Sigmoid colon (tissue), 7 donors: Measurements from ENCODE around the gene MEOX2. TPM values are rescaled to one million over a fixed set of nuclear protein-coding genes. Genes with fewer than 3 reads are reported as not detected.

Experiments
- DNase-seq: peaks from one replicate; pipeline ENCODE4 v3.0.0-alpha.2; 2019
- H3K27ac ChIP-seq, 4 donors: fragments of 200-600 bp; sonication (generic); one replicate each; pipeline ENCODE4 v1.5.1; 2016 to 2019; ENCODE audit warnings: mild to moderate bottlenecking in 1 of 4
- H3K27me3 ChIP-seq, 3 donors: fragments of 200-600 bp; sonication (generic); one replicate each; pipeline ENCODE4 v1.5.1; 2019; ENCODE audit warnings: mild to moderate bottlenecking in 1 of 3
- H3K36me3 ChIP-seq, 4 donors: fragments of 200-600 bp; sonication (generic); one replicate each; pipeline ENCODE4 v1.5.1; 2016 to 2019
- H3K4me1 ChIP-seq, 4 donors: fragments of 200-600 bp; sonication (generic); one replicate each; pipeline ENCODE4 v1.5.1; 2017 to 2019
- H3K4me3 ChIP-seq, 4 donors: fragments of 200-600 bp; sonication (generic); one replicate each; pipeline ENCODE4 v1.5.1; 2017 to 2019; ENCODE audit warnings: mild to moderate bottlenecking in 2 of 4, moderate library complexity in 1 of 4
- H3K9me3 ChIP-seq, 4 donors: fragments of 200-600 bp in 3 of 4; sonication (generic) in 3 of 4; one replicate each; pipeline versions ENCODE4 v1.5.1 to v1.6.1; 2013 to 2019
- EP300 ChIP-seq, 4 donors: sonication (generic); formaldehyde crosslinking; IDR thresholded peaks; one replicate each; pipeline ENCODE4 v1.6.1; 2017; ENCODE audit warnings: antibody characterized with exemption in 4 of 4
- POLR2A ChIP-seq, 2 donors: fragments of 450-650 bp; IDR thresholded peaks; one replicate each; pipeline ENCODE4 v1.6.1; 2016; ENCODE audit warnings: antibody characterized with exemption in 2 of 2, mild to moderate bottlenecking in 2 of 2, moderate library complexity in 2 of 2
- POLR2AphosphoS5 ChIP-seq, 4 donors: sonication (generic); formaldehyde crosslinking; IDR thresholded peaks; one replicate each; pipeline ENCODE4 v1.6.1; 2017; ENCODE audit warnings: antibody characterized with exemption in 4 of 4
- WGBS, 2 donors: extraction: QIAGEN DNeasy Blood & Tissue Kit; methylation state at CpG; one replicate each; pipeline ENCODE4 v1.1.7; 2013; 5-methylcytosine and 5-hydroxymethylcytosine counted together
- intact Hi-C: fragments of 100-400 bp; cut with DNase I; formaldehyde crosslinking; loops from one replicate; pipeline ENCODE4 v1.15.1; 2023
- polyA plus RNA-seq, 3 donors: library from polyadenylated mRNA; stranded (reverse); fragments of 200-250 nt; gene quantifications; one replicate each; pipeline ENCODE4 v1.2.3, GENCODE V29; 2013
- total RNA-seq, 4 donors: library from RNA; depleted of rRNA; stranded (reverse); fragments of >200 nt; gene quantifications; one replicate each; pipeline ENCODE4 v1.1.0, GENCODE V29; 2016
- TF ChIP-seq, protein P1 (sequence below), 4 experiments: fragments of 450-650 bp in 3 of 4; fragments of 200-600 bp in 1 of 4; IDR thresholded peaks; one replicate each; pipeline ENCODE4 v1.5.1; 2016 to 2019; ENCODE audit warnings: antibody characterized with exemption in 4 of 4, mild to moderate bottlenecking in 3 of 4, moderate library complexity in 2 of 4
- donor health status: healthy with polysubstance abuse.
- donor health status: Bipolar disorder and iron deficiency.
- donor health status: healthy.

MEOX2 gene
- total and polyA plus RNA-seq, 7 donors: 0.23 to 9.7 (median 1.6) TPM

DNA sequence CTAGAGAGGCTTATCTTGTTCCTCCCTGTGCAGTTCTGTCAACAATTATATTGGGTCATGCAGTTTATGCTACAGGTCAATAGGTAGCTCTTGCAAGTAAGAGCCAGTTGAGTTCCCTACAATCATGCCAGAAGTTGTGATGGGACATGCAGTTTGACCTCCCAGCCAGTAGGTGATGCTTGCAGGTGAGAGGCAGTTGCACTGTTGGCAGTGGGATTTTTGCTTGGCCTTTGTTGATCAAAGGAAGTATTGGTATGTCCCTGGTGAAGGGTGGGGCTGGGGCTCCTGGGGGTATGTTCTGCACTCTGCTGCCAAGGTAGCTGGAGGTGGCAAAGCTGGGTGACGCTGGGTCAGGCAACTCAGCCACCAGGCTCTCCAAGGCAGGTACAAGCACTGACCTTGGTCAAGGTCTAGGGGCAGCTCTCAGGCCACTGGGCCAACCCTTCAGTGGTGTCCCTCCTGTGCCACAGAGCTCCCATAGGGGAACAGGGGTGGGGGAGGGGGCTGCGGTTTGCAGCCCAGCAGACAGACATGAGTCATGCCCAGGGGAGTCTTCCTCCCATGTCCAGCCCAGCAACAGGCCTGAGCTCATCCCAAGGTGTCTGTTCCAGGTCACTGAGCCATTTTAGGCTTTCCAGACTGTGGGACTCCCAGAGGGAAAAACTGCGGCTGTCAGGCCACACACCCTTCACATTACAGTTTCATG, 43.3 kb downstream of the MEOX2 start:
- Histone ChIP-seq H3K9me3 (no peaks in the 10 kb centered on the region), H3K4me3 (no peak overlapping the region), H3K4me1 (peaks cover 0 to 21% (median 10%) of the 10 kb centered on the region in 4 donors), H3K36me3 (no peaks in the 10 kb centered on the region), H3K27me3 (no peaks in the 10 kb centered on the region), H3K27ac (no peak overlapping the region)
- TF ChIP-seq, protein P1, sequence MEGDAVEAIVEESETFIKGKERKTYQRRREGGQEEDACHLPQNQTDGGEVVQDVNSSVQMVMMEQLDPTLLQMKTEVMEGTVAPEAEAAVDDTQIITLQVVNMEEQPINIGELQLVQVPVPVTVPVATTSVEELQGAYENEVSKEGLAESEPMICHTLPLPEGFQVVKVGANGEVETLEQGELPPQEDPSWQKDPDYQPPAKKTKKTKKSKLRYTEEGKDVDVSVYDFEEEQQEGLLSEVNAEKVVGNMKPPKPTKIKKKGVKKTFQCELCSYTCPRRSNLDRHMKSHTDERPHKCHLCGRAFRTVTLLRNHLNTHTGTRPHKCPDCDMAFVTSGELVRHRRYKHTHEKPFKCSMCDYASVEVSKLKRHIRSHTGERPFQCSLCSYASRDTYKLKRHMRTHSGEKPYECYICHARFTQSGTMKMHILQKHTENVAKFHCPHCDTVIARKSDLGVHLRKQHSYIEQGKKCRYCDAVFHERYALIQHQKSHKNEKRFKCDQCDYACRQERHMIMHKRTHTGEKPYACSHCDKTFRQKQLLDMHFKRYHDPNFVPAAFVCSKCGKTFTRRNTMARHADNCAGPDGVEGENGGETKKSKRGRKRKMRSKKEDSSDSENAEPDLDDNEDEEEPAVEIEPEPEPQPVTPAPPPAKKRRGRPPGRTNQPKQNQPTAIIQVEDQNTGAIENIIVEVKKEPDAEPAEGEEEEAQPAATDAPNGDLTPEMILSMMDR (IDR thresholded peaks at IDR 0.05): no peak
- DNase-seq: no peak
- intact Hi-C loops: no loop called here
- WGBS, 2 donors: 96 to 98% methylated on average over 3 of the region's 3 CpGs

DNA sequence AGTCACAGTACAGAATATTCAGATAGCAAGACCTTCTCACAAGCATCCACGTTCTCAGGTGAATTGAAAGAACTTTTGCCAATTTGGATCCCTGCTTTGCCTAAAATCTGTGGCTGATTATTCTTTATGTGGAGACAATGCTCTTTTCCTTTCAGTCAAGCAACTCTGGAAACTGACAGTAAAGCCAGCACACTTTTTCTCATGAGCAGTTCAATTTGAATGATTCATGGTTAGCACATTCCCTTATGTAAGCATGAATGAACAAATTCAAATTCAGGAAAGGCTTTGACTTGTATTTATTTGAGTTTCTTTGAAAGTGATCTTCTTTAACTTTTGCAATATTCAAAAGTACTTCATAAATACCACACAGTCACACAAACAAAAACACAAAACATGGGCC, 57.6 kb downstream of the MEOX2 start:
- 77 to 87% methylated on average over 1 of the region's 1 CpG for WGBS, 2 donors
- H3K27ac ChIP-seq: no peak overlapping the region

DNA sequence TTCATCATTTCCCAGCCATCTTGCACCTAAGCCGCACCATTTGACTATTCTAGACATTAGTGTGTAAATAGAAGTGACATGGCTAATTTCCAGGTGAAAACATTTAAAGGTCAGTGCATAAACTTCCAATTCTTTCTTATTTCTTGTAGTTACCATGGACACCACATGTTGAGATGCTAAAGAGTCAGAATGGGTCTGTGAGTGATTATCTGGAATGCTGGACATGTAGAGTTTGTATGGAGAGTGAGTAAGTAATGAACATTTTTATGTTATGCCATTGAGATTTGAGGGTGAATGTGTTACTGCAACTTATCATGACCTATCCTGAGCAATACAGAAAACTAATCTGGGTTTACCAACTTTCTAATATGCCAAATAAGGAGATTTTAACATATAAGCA, 60.4 kb downstream of the MEOX2 start:
- Histone ChIP-seq H3K36me3 (no peaks in the 10 kb centered on the region), H3K9me3 (no peaks in the 10 kb centered on the region), H3K4me3 (no peak overlapping the region), H3K27ac (no peak overlapping the region), H3K27me3 (no peaks in the 10 kb centered on the region), H3K4me1 (peaks cover 0 to 6% (median 0%) of the 10 kb centered on the region in 4 donors)
- WGBS, 2 donors: 96 to 97% methylated on average over 1 of the region's 1 CpG
- intact Hi-C loops: no loop called here
- DNase-seq: no peak
- TF ChIP-seq POLR2A (IDR thresholded peaks at IDR 0.05): no peak
- no peak for TF ChIP-seq EP300 (IDR thresholded peaks at IDR 0.05)
- TF ChIP-seq, protein P1 (IDR thresholded peaks at IDR 0.05): no peak
- no peak for TF ChIP-seq POLR2AphosphoS5 (IDR thresholded peaks at IDR 0.05)

More for the DNA sequence above, 57.6 kb downstream of the MEOX2 start:
- Histone ChIP-seq H3K4me3 (no peak overlapping the region), H3K4me1 (peaks cover 0 to 6% (median 0%) of the 10 kb centered on the region in 4 donors), H3K9me3 (no peaks in the 10 kb centered on the region), H3K36me3 (no peaks in the 10 kb centered on the region), H3K27me3 (no peaks in the 10 kb centered on the region)
- TF ChIP-seq EP300 (IDR thresholded peaks at IDR 0.05): no peak
- TF ChIP-seq POLR2A (IDR thresholded peaks at IDR 0.05): no peak
- TF ChIP-seq POLR2AphosphoS5 (IDR thresholded peaks at IDR 0.05): no peak
- TF ChIP-seq, protein P1 (IDR thresholded peaks at IDR 0.05): no peak
- DNase-seq: no peak
- intact Hi-C loops: no loop called here

DNA sequence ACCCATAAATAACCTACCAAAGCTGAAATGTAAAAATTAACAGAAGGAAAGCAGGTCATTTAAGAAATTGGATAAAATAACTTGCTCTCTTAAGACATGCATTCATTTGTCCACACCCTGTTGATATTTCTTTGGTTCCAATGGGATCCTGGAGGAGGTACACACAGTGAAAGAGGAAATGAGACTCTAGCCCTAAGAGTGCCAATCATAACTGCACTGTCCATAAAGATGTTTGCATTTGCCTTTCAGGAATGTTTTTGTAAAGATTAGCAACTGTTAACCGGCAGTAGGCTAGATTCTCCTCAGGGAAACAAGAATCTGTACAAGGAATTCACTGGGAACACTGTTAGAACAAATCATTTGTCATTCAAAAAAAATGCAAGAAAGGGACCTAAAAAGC, 61.0 kb downstream of the MEOX2 start:
- intact Hi-C loops: no loop called here
- DNase-seq: no peak
- H3K27me3 ChIP-seq: no peaks in the 10 kb centered on the region
- H3K27ac ChIP-seq: no peak overlapping the region
- no peaks in the 10 kb centered on the region for H3K36me3 ChIP-seq
- WGBS, 2 donors: 24 to 55% methylated on average over 1 of the region's 1 CpG
- TF ChIP-seq POLR2AphosphoS5 (IDR thresholded peaks at IDR 0.05): no peak
- TF ChIP-seq POLR2A (IDR thresholded peaks at IDR 0.05): no peak
- TF ChIP-seq, protein P1 (IDR thresholded peaks at IDR 0.05): no peak
- TF ChIP-seq EP300 (IDR thresholded peaks at IDR 0.05): no peak
- peaks cover 0 to 5% (median 0%) of the 10 kb centered on the region in 4 donors for H3K4me1 ChIP-seq
- H3K4me3 ChIP-seq: no peak overlapping the region
- no peaks in the 10 kb centered on the region for H3K9me3 ChIP-seq

DNA sequence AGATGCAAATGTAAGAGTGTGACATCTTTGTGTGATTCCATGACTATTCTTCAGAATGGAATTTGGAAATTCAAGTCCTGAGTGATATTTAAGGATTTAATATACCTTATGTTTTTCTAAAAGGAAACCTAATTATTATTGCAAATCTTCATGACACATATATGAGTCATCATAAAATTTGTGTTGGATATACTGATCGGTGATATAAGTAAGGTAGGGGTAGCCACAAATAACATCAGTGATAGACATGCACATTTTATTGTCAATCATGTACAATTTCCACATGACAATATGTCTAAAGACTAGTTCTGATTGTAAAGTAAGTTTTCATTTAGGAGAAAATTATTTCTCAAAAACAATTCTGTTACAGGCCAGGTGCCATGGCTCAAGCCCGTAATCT, 65.0 kb downstream of the MEOX2 start:
- Histone ChIP-seq H3K4me1 (no peaks in the 10 kb centered on the region), H3K27ac (no peak overlapping the region), H3K4me3 (no peak overlapping the region), H3K27me3 (no peaks in the 10 kb centered on the region), H3K36me3 (no peaks in the 10 kb centered on the region), H3K9me3 (no peaks in the 10 kb centered on the region)
- intact Hi-C loops: no loop called here
- no peak for TF ChIP-seq POLR2AphosphoS5 (IDR thresholded peaks at IDR 0.05)
- TF ChIP-seq POLR2A (IDR thresholded peaks at IDR 0.05): no peak
- TF ChIP-seq, protein P1 (IDR thresholded peaks at IDR 0.05): no peak
- TF ChIP-seq EP300 (IDR thresholded peaks at IDR 0.05): no peak
- no peak for DNase-seq
- WGBS, 2 donors: 89 to 91% methylated on average over 2 of the region's 2 CpGs
